Endothelial cell of umbilical vein (primary cell): Measurements from ENCODE around the gene NDUFA7. TPM values are rescaled to one million over a fixed set of nuclear protein-coding genes. Genes with fewer than 3 reads are reported as not detected.

ENCODE experiments used
- Bru-seq: library from RNA; stranded (reverse); fragments of 400-500 nt; gene quantifications from one replicate; lab custom pipeline; 2021; lab: Mats Ljungman, UMichigan
- BruChase-seq, 2 experiments: library from RNA; stranded (reverse); fragments of 400-500 nt; gene quantifications; one replicate each; lab custom pipeline; 2021; lab: Mats Ljungman, UMichigan
- BruUV-seq: library from RNA; stranded (reverse); fragments of 400-500 nt; replicated peaks from 2 replicates; lab custom pipeline; 2021; lab: Mats Ljungman, UMichigan
- CTCF ChIA-PET: fragments of 300-600, 350-600 bp; sonication (Branson Sonifier 250); formaldehyde crosslinking; loops from one replicate; lab custom pipeline; 2021; ENCODE audit warnings: antibody characterized with exemption, inconsistent platforms; lab: Charles Lee
- POLR2A ChIA-PET: fragments of 300-600, 350-600 bp; sonication (Branson Sonifier 250); formaldehyde crosslinking; loops from one replicate; lab custom pipeline; 2021; ENCODE audit warnings: antibody characterized with exemption, inconsistent platforms; lab: Charles Lee
- DNase-seq: peaks from one replicate; pipeline ENCODE4 v3.0.0-alpha.2; 2011; ENCODE audit warnings: low read depth, low spot score
- FAIRE-seq: peaks from 2 replicates; lab custom pipeline; 2011; peaks lifted over from hg19 to GRCh38; lab: Jason Lieb, UNC
- H2AFZ ChIP-seq: 2 replicates; pipeline ENCODE4 v1.6.0; 2012; ENCODE audit warnings: low read depth, low read length, control low read depth, inconsistent platforms
- H3K27ac ChIP-seq: 2 replicates; pipeline ENCODE4 v1.5.1; 2011; ENCODE audit warnings: low read depth, mild to moderate bottlenecking, control low read depth, low read length, moderate library complexity; ENCODE audit not compliant: insufficient read depth
- H3K27me3 ChIP-seq, 2 experiments: 2 replicates each; pipeline versions ENCODE4 v1.6.0 to v1.6.1; 2011; ENCODE audit warnings: low read length in 2 of 2, mixed read lengths in 1 of 2; ENCODE audit not compliant: control insufficient read depth in 2 of 2, insufficient read depth in 2 of 2
- H3K36me3 ChIP-seq, 2 experiments: 2 replicates in 1 of 2; 3 replicates in 1 of 2; pipeline ENCODE4 v1.5.1; 2011; ENCODE audit warnings: low read length in 2 of 2, mild to moderate bottlenecking in 1 of 2, moderate library complexity in 1 of 2; ENCODE audit not compliant: control insufficient read depth in 2 of 2, insufficient read depth in 2 of 2; ENCODE audit errors: extremely low read depth in 1 of 2
- H3K4me1 ChIP-seq: 3 replicates; pipeline ENCODE4 v1.5.1; 2011; ENCODE audit warnings: mild to moderate bottlenecking, low read length; ENCODE audit not compliant: control insufficient read depth, insufficient read depth; ENCODE audit errors: extremely low read depth
- H3K4me2 ChIP-seq: 2 replicates; pipeline ENCODE4 v1.6.1; 2011; ENCODE audit warnings: low read length, control low read depth, mixed read lengths; ENCODE audit not compliant: insufficient read depth
- H3K4me3 ChIP-seq, 3 experiments: fragments of 200-600 bp in 1 of 3; sonication (generic), shearing (Covaris generic) in 1 of 3; replicated peaks in 1 of 3; 2 replicates each; pipeline ENCODE4 v1.5.1; 2011 to 2016; ENCODE audit warnings: control low read depth in 3 of 3, low read length in 3 of 3, mild to moderate bottlenecking in 2 of 3, inconsistent platforms in 1 of 3, low read depth in 1 of 3, moderate library complexity in 1 of 3; ENCODE audit not compliant: insufficient read depth in 1 of 3
- H3K79me2 ChIP-seq: 2 replicates; pipeline ENCODE4 v1.6.0; 2012; ENCODE audit warnings: low read length, inconsistent platforms; ENCODE audit not compliant: control insufficient read depth, insufficient read depth
- H3K9ac ChIP-seq: replicated peaks from 2 replicates; pipeline ENCODE3; 2011; ENCODE audit warnings: low read length, control low read depth; ENCODE audit not compliant: insufficient read depth; ENCODE audit errors: extremely low read depth
- H3K9me1 ChIP-seq: replicated peaks from 3 replicates; pipeline ENCODE4 v1.6.0; 2011; ENCODE audit warnings: mild to moderate bottlenecking, low read length; ENCODE audit not compliant: control insufficient read depth, insufficient read depth; ENCODE audit errors: extremely low read depth
- H3K9me3 ChIP-seq: replicated peaks from 2 replicates; pipeline ENCODE4 v1.5.1; 2012; ENCODE audit warnings: low read length, inconsistent platforms; ENCODE audit not compliant: control insufficient read depth, insufficient read depth
- H4K20me1 ChIP-seq: replicated peaks from 2 replicates; pipeline ENCODE3; 2011; ENCODE audit warnings: mild to moderate bottlenecking, low read length; ENCODE audit not compliant: control insufficient read depth, insufficient read depth; ENCODE audit errors: extremely low read depth
- CTCF ChIP-seq, 2 donors: IDR thresholded peaks; 1 replicate in 1 of 2; 2 replicates in 1 of 2; pipeline ENCODE4 v1.5.1; 2011; ENCODE audit warnings: low read length in 2 of 2, mild to moderate bottlenecking in 2 of 2, moderate library complexity in 2 of 2, control low read depth in 1 of 2, inconsistent platforms in 1 of 2, low read depth in 1 of 2; ENCODE audit not compliant: insufficient read depth in 1 of 2; ENCODE audit errors: extremely low read depth in 1 of 2
- GATA2 ChIP-seq: IDR thresholded peaks from 2 replicates; pipeline ENCODE4 v1.7.0; 2011; ENCODE audit warnings: low read depth, mild to moderate bottlenecking, moderate library complexity, mixed read lengths, low read length; ENCODE audit not compliant: insufficient read length, insufficient read depth
- JUN ChIP-seq: IDR thresholded peaks from 2 replicates; pipeline ENCODE4 v1.6.1; 2011; ENCODE audit warnings: borderline replicate concordance, low read depth; ENCODE audit not compliant: insufficient read length, insufficient read depth
- MYC ChIP-seq: IDR thresholded peaks from one replicate; pipeline ENCODE4 v1.6.1; 2011; ENCODE audit warnings: mild to moderate bottlenecking, low read depth, low read length
- POLR2A ChIP-seq: IDR thresholded peaks from 2 replicates; pipeline ENCODE4 v1.6.1; 2012; ENCODE audit warnings: low read depth, mild to moderate bottlenecking, control low read depth, low read length
- POLR2AphosphoS5 ChIP-seq: IDR thresholded peaks from 2 replicates; pipeline ENCODE4 v1.6.1; 2012; ENCODE audit warnings: low read depth, mild to moderate bottlenecking, control low read depth, low read length, moderate library complexity; ENCODE audit not compliant: insufficient read depth
- dilution Hi-C: fragments of 300-500 bp; cut with MboI; formaldehyde crosslinking; loops from one replicate; pipeline ENCODE4 v1.15.0; 2019; ENCODE audit warnings: low sequenced_read_pairs; ENCODE audit not compliant: extremely low pct_ligation_motif_present
- intact Hi-C: fragments of 100-400 bp; cut with micrococcal nuclease; formaldehyde crosslinking; loops from one replicate; pipeline ENCODE4 v1.10.0; 2022
- long read RNA-seq: library from polyadenylated mRNA; stranded (forward); transcript quantifications from one replicate; pipeline ENCODE4 v2.0.0, GENCODE V29; 2021
- polyA minus RNA-seq, 3 experiments: library from RNA; depleted of rRNA, polyadenylated mRNA; stranded (reverse); fragments of >200 nt; gene quantifications; 1 replicate in 1 of 3; 2 replicates in 2 of 3; pipeline ENCODE4 v1.2.3, GENCODE V29; 2011
- polyA plus RNA-seq, 4 experiments: library from polyadenylated mRNA; depleted of rRNA in 3 of 4; stranded (reverse) in 3 of 4; unstranded in 1 of 4; fragments of >200 nt; gene quantifications; 2 replicates each; pipeline versions ENCODE4 v1.2.1 to v1.2.3, GENCODE V29; 2011 to 2012; ENCODE audit warnings: missing spikeins in 1 of 4
- total RNA-seq: library from RNA; stranded (reverse); gene quantifications from 2 replicates; pipeline ENCODE4 v1.2.3, GENCODE V29; 2021
- TF ChIP-seq, protein P1 (sequence below): IDR thresholded peaks from 2 replicates; pipeline ENCODE4 v1.6.1; 2011; ENCODE audit not compliant: insufficient read depth, insufficient read length

The NDUFA7 gene
- total RNA-seq: 60.2 and 62.0 TPM in 2 replicates
- 169 and 196 TPM in 2 replicates for polyA plus RNA-seq
- 60.1 and 63.3 TPM in 2 replicates for polyA plus RNA-seq (2011; cell fraction: cytosol; rRNA removed)
- polyA plus RNA-seq (2011; cell fraction: nucleus; rRNA removed): 27.0 and 32.6 TPM in 2 replicates
- 74.3 and 105 TPM in 2 replicates for polyA plus RNA-seq (2012)
- 54.9 and 60.2 TPM in 2 replicates for polyA minus RNA-seq
- polyA minus RNA-seq (2011; cell fraction: cytosol; rRNA and poly(A)+ RNA removed): 60.9 TPM
- 17.9 and 21.0 TPM in 2 replicates for polyA minus RNA-seq (2011; cell fraction: nucleus; rRNA and poly(A)+ RNA removed)
- Bru-seq, nascent RNA: percentile 59 among the genes with signal in this experiment
- BruChase-seq, experiment 1, labeled RNA remaining after a 6-hour chase: percentile 64 among the genes with signal in this experiment
- BruChase-seq, experiment 2, labeled RNA remaining after a 2-hour chase: percentile 58 among the genes with signal in this experiment
- long read RNA-seq, transcript NDUFA7-201 (4 exons, 601 nt): major isoform, 284 of 292 reads
- long read RNA-seq, partial matches to known transcripts: 3 of 292 reads
- long read RNA-seq, other reads (novel, unspliced or antisense): 2 of 292 reads

- CTCF ChIA-PET: interaction anchor here (1.3 to 1.4 kb wide), 2 partner anchors 20 to 54 kb away, joined by 3 to 7 read pairs; no protein-coding TSS in a partner anchor
- DNase-seq: peak; percentile 97
- intact Hi-C loops: loop anchor here (1.0 to 2.0 kb wide), 2 partner anchors 13 to 21 kb away; partner anchors contain the start of genes CD320 and KANK3
These were observed at the start of gene NDUFA7, which contains the start of gene RPS28 for GRCh38 chr19:8321067-8321985. Gene NDUFA7 (minus strand): TSS chr19:8321375. CDS start chr19:8321358, 17 bp downstream. Gene RPS28 (plus strand): TSS chr19:8321496. CDS start chr19:8321531, 35 bp downstream.

More at GRCh38 chr19:8321067-8321985, at the start of gene NDUFA7, which contains the start of gene RPS28:
- peaks cover 32% of the 10 kb centered on the region for H3K79me2 ChIP-seq
- no peaks in the 10 kb centered on the region for H3K9me3 ChIP-seq
- peak within 1 kb of the TSS; percentile 95 for H3K9ac ChIP-seq
- no peaks in the 10 kb centered on the region for H4K20me1 ChIP-seq
- POLR2A ChIA-PET: interaction anchor here (0.6 to 0.9 kb wide), 3 partner anchors 13 to 103 kb away, joined by 3 to 5 read pairs (median 3); partner anchors contain the start of gene MARCHF2
- peak within 1 kb of the TSS; percentile 72 for H3K4me2 ChIP-seq
- dilution Hi-C loops: no loop called here
- FAIRE-seq: peak; percentile 98
- BruUV-seq: TSS peak; percentile 89
- no peaks in the 10 kb centered on the region for H3K27me3 ChIP-seq
- H3K4me1 ChIP-seq: peaks cover 26% of the 10 kb centered on the region
- peak in 1 of 2 donors; percentile 12 for TF ChIP-seq CTCF (IDR thresholded peaks at IDR 0.05; ENCODE audit: extremely low read depth in 1 of 2, insufficient read depth in 1 of 2, low read depth in 1 of 2, low read length in 2 of 2)
- TF ChIP-seq, protein P1, sequence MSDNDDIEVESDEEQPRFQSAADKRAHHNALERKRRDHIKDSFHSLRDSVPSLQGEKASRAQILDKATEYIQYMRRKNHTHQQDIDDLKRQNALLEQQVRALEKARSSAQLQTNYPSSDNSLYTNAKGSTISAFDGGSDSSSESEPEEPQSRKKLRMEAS: peak; percentile 80
- peak; percentile 97 for TF ChIP-seq POLR2AphosphoS5
- TF ChIP-seq POLR2A: peak; percentile 97
- TF ChIP-seq JUN: no peak
- TF ChIP-seq MYC: peak; percentile 89
- TF ChIP-seq GATA2: no peak
- peaks cover 3 to 5% of the 10 kb centered on the region in 2 experiments for H3K36me3 ChIP-seq
- peak within 1 kb of the TSS; percentile 82 for H3K27ac ChIP-seq
- H3K4me3 ChIP-seq: peak within 1 kb of the TSS; percentile 83 to 95 (median 92)
- H3K9me1 ChIP-seq: no peaks in the 10 kb centered on the region
- H2AFZ ChIP-seq: peak within 1 kb of the TSS; percentile 46
